NCI-H446 treated with DMSO at 0.1 percent for 48 hours (cell line): ENCODE data around the gene ATXN7L3.

Source experiments
- DNase-seq: peaks from one replicate; lab custom pipeline; 2025; lab: John Stamatoyannopoulos, UW

Gene ATXN7L3

DNA sequence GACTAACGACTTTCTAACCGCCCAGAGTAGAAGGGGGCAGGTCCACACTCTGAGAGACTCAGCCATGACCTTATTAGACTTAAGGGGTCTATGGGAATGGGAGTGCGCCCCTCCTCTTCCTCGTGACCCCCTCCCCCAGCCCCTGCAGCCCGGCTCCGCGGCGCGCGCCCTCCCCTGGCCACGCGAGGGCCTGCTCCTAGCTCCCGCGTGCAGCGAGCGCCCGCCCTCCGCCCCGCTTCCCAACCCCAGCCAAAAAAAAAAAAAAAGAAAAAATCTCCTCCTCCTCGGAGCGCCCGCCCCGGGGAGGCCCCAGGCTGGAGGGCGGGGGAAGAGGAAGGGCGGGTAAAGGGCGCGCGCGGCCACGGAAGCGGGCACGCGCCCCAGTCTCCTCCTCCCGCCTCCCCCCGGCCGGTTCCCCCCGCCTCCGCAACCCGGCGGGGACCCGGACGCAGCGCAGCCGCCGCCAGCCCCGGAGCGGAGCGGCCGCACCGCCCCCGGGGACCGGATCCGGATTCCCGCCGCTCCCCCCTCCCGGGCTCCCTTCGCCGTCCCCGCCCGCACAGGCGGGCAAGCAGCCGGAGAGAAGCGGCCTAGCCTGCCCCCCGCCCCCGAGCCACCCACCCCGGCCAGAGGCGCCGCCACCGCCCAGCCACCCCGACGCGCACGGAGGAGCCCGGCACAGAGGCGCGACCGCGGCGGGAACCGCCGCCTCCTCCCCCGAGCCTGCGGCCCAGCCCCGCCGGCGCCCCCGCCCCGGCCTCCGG, 18.8 kb upstream of the ATXN7L3 start:
- DNase-seq = peak; percentile 79

GRCh38 chr17:44217738-44218343, 18.2 kb upstream of the ATXN7L3 start:
- DNase-seq = no peak

- DNase-seq = no peak
Measured at GRCh38 chr17:44216694-44217093, 17.0 kb upstream of the ATXN7L3 start.

DNA sequence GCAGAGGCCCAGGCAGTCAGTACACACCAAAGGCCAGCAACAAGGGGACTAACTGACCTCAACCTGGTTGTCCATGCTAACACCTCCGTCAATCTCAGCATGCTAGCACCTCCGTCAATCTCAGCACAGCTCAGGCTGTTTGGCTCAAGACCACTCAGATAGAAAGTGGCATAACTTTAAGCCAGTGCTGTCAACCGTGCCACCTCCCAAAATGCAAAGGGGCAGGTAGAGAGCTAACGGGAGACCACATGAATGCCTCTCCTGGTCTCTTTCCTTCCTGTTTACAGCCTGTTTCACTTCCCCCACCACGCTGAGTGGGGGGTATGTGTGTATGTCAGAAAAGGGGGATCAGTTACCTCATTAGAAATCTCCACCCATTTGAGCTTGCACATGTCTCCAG, 16.5 kb upstream of the ATXN7L3 start:
- DNase-seq = no peak

GRCh38 chr17:44214896-44215295, 15.2 kb upstream of the ATXN7L3 start:
- DNase-seq = no peak

DNA sequence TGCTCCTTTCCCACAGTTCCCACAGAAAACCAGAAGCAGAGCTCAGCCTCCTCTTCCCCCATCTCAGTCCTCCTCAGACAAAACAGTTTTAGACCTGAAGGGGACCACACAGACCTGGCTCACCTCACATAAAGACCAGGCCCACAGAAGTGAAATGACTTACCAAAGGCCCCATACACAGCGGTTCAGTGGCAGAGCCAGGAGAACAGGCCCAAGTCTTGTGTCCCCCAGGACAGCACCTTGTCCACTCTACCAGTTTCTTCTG, 14.5 kb upstream of the ATXN7L3 start:
- DNase-seq = no peak

GRCh38 chr17:44213403-44214229, 13.9 kb upstream of the ATXN7L3 start:
- DNase-seq = no peak

- no peak for DNase-seq
Measured at GRCh38 chr17:44212507-44213402, 13.1 kb upstream of the ATXN7L3 start.

DNA sequence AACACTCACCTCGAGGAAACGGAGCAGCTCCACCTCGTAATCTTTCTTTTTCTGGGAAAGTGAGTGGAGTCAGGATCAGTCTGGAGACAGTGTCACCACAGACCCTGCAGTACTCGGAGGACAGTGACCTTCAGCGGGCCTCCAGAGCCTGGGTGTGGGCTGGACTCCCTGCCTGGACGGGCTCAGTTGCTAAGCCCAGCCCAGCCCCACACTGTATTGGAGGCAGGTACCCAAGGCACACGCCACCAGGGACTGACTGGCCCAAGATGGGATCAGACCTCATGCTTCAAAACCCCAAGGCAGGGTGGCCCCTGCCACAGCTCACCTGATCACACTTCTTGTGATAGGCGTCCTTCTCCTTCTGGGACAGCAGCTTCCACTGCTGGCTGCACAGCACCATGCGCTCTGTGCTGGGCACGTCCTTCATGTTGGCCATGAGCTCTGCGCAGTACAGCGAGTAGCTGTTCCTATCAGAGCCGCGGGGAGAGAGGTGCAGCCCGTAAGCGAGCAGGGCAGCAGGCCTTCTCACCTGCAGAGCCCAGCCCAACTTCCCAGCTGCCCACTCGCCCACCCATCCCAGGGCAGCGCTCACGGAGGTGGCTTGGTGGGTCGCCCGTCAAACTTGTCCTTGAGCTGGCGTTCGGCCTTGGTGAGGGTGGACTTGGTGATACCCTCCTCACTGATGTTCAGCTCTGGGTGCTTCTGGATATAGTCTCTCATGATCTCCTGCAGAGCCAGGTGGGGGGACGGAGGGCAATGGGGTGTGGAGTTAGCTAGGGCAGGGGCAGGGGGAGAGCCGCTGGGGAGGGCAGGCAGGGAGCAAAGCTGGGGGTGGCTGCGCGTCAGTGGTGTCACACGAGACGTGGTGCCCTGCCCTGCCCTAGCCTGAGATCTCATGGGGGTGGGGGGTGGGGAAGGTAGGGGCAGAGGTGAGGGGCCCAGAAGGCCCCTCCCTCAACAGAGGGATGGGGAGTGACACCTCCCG, 11.9 kb upstream of the ATXN7L3 start:
- DNase-seq = no peak

- DNase-seq = no peak
Measured at GRCh38 chr17:44210342-44211192, 10.9 kb upstream of the ATXN7L3 start.

GRCh38 chr17:44209786-44210341, 10.2 kb upstream of the ATXN7L3 start:
- DNase-seq = no peak

DNA sequence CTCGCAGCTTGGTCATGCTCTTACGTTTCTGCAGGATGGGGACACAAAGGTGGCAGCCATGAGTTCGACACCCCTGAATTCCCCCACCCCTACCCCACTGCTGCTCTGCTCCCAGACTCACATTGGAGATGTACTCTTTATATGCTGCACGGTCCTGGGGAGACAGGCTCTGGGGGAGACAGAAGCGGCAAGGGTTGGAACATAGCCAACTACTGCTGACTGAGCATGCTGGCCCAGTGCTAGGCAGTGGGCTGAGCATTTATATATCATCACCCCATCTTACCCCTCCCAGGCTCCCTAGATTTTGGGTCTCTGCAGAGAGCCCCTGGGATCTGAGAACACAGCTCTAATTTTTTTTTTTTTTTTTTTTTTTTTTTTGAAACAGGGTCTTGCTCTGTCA, 8.1 kb upstream of the ATXN7L3 start:
- no peak for DNase-seq

DNA sequence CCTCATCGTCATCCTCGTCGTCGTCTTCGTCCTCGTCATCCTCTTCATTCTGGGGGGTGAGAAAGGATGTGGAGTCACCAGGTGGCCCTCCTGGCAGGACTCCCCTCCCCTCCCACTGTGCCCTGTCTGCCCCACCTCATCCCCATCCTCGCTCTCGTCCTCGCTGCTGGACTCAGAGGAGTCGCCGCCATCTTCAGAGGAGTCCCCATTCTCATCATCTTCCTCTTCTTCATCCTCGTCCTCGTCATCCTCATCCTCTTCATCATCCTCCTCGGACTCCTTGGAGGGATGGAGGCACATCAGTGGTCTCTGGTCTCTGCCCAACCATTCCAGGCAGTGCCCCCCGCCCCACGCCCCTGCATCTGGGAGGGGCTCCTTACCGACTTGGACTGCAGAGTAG, 7.6 kb upstream of the ATXN7L3 start:
- DNase-seq = no peak

GRCh38 chr17:44206825-44207155, 7.1 kb upstream of the ATXN7L3 start:
- no peak for DNase-seq

GRCh38 chr17:44205962-44206824, 6.5 kb upstream of the ATXN7L3 start:
- no peak for DNase-seq

- DNase-seq = no peak
Measured at GRCh38 chr17:44204441-44204882, 4.8 kb upstream of the ATXN7L3 start.

DNA sequence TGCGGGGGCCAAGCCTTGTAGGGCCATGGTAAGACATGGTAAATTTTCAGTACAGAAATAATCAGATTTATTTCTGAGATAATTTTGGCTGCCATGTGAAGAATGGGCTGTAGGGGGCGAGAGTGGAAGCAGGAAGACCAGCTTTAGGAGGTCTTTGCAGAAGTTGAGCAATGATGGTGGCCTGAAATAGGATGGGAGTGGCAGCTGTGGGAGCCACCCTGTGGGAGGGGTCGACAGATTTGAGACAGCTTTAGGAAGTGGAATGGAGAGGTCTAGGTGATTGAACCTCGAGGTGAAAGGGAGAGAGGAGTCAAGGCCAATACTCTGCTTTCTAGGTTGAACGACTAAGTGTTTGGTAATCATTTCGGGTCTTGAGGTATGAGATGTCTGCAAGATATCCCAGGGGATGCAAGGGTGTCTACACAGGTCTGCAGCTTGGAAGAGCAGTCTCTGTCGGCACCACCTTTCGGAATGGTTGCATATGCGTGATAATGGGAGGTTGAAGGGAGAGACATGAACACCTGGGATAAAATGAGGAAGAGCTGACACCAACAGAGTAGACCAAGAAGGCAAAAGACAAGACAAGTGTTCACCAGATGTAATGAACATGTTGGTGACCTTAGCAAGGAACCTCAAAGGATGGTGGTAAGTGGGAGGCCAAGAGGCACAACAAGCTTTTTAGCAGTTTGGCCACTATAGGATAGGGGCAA, 4.2 kb upstream of the ATXN7L3 start:
- peak; percentile 14 for DNase-seq

DNA sequence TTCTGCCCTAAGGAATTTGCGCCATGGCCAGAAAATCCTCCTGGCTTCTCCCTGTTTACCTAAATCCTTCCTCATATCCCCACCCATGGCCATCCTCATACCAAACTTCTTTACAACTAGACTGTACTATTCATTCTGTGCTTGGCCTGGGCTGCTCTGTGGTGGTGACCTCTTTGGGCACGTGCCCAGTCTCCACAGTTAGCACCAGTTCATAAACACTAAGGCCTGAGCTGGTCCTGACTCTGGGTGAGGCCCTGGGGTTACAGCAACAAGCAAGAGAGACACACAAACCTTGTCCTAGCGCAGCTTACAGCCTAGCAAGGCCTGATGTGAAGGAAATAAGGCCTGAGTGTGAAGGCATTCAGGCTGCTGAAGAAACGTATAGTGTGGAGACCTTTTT, 3.1 kb upstream of the ATXN7L3 start:
- no peak for DNase-seq
